KMS-11 (cell line): ENCODE measurements around the gene ZNF221.
A peak's percentile ranks its signal among the peaks of the same experiment; 100 is the strongest.

ENCODE experiments used
- H2AFZ ChIP-seq: fragments of 200-600 bp; sonication (generic); 2 replicates; pipeline ENCODE4 v1.6.1; 2016; ENCODE audit warnings: antibody characterized with exemption, mixed run types, low read depth
- H3K27ac ChIP-seq: fragments of 200-600 bp; sonication (generic); 2 replicates; pipeline ENCODE4 v1.6.1; 2016; ENCODE audit warnings: mild to moderate bottlenecking, mixed run types
- H3K27me3 ChIP-seq: fragments of 200-600 bp; sonication (generic); 2 replicates; pipeline ENCODE4 v1.6.1; 2017; ENCODE audit warnings: mild to moderate bottlenecking, low read depth, mixed run types, moderate library complexity; ENCODE audit not compliant: insufficient read depth
- H3K36me3 ChIP-seq: fragments of 200-600 bp; sonication (generic); 2 replicates; pipeline ENCODE4 v1.6.1; 2017; ENCODE audit warnings: mild to moderate bottlenecking, mixed run types; ENCODE audit not compliant: insufficient read depth
- H3K4me1 ChIP-seq: fragments of 200-600 bp; sonication (generic); 2 replicates; pipeline ENCODE4 v1.6.1; 2016; ENCODE audit warnings: mild to moderate bottlenecking, low read depth, mixed run types; ENCODE audit not compliant: poor library complexity, severe bottlenecking
- H3K4me2 ChIP-seq: fragments of 200-600 bp; sonication (generic); 2 replicates; pipeline ENCODE4 v1.7.0; 2016; ENCODE audit warnings: mild to moderate bottlenecking, mixed run types
- H3K4me3 ChIP-seq: fragments of 200-600 bp; sonication (generic); IDR thresholded peaks from 2 replicates; pipeline ENCODE4 v1.6.1; 2017; ENCODE audit warnings: low read depth, low read length, mixed read lengths; ENCODE audit not compliant: insufficient read depth
- H3K79me2 ChIP-seq: fragments of 200-600 bp; sonication (generic); 2 replicates; pipeline ENCODE4 v1.6.1; 2016; ENCODE audit warnings: low read depth, mixed run types; ENCODE audit not compliant: insufficient read depth
- H3K9ac ChIP-seq: fragments of 200-600 bp; sonication (generic); 2 replicates; pipeline ENCODE4 v1.6.1; 2016; ENCODE audit warnings: mild to moderate bottlenecking, mixed run types
- H4K20me1 ChIP-seq: fragments of 200-600 bp; sonication (generic); 2 replicates; pipeline ENCODE4 v1.6.1; 2016; ENCODE audit warnings: mild to moderate bottlenecking, mixed run types; ENCODE audit not compliant: insufficient read depth
- CTCF ChIP-seq: fragments of 200-600 bp; sonication (generic); conservative IDR thresholded peaks from 2 replicates; pipeline ENCODE4 v1.6.1; 2017; ENCODE audit warnings: low read depth, mild to moderate bottlenecking, antibody characterized with exemption, low read length, moderate library complexity, mixed read lengths

Gene ZNF221

GRCh38 chr19:43934985-43935708 lies 15.9 kb upstream of the ZNF221 start, which contains the start of gene ZNF45:
TSS of gene ZNF45 (minus strand) at chr19:43935282. CDS start at chr19:43922185, 13,097 bp downstream.
- no peaks in the 10 kb centered on the region for H3K79me2 ChIP-seq
- no peaks in the 10 kb centered on the region for H4K20me1 ChIP-seq
- H3K27me3 ChIP-seq = no peaks in the 10 kb centered on the region
- H3K27ac ChIP-seq = peak within 1 kb of the TSS; percentile 2; the same call in 1 of the 2 replicates
- H3K4me3 ChIP-seq = no peak within 1 kb of the TSS
- peak within 1 kb of the TSS; percentile 41; the same call in 1 of the 2 replicates for H3K9ac ChIP-seq
- peaks cover 11% of the 10 kb centered on the region; the same call in 1 of the 2 replicates for H3K36me3 ChIP-seq
- H2AFZ ChIP-seq = peak within 1 kb of the TSS; percentile 98
- TF ChIP-seq CTCF = no peak
- H3K4me1 ChIP-seq = peaks cover 5% of the 10 kb centered on the region
- H3K4me2 ChIP-seq = peak within 1 kb of the TSS; percentile 72

GRCh38 chr19:43936188-43936587 lies 14.8 kb upstream of the ZNF221 start:
- peak overlapping the region; percentile 98; the same call in 1 of the 2 replicates for H2AFZ ChIP-seq
- H4K20me1 ChIP-seq = no peaks in the 10 kb centered on the region

GRCh38 chr19:43939557-43940260 lies 11.3 kb upstream of the ZNF221 start:
- Histone ChIP-seq H2AFZ (no peak overlapping the region), H3K9ac (no peak overlapping the region), H3K27ac (no peak overlapping the region), H3K27me3 (no peaks in the 10 kb centered on the region), H3K79me2 (no peaks in the 10 kb centered on the region), H3K4me3 (no peak overlapping the region), H3K4me2 (no peak overlapping the region), H4K20me1 (no peaks in the 10 kb centered on the region), H3K36me3 (no peaks in the 10 kb centered on the region), H3K4me1 (no peaks in the 10 kb centered on the region)
- TF ChIP-seq CTCF = no peak

More at GRCh38 chr19:43936188-43936587, 14.8 kb upstream of the ZNF221 start:
- no peaks in the 10 kb centered on the region for H3K27me3 ChIP-seq
- peaks cover 6% of the 10 kb centered on the region; the same call in 1 of the 2 replicates for H3K36me3 ChIP-seq
- H3K4me1 ChIP-seq = peaks cover 5% of the 10 kb centered on the region
- no peak for TF ChIP-seq CTCF
- no peaks in the 10 kb centered on the region for H3K79me2 ChIP-seq
- H3K4me3 ChIP-seq = no peak overlapping the region
- H3K27ac ChIP-seq = no peak overlapping the region
- H3K9ac ChIP-seq = no peak overlapping the region
- H3K4me2 ChIP-seq = no peak overlapping the region

GRCh38 chr19:43940719-43941118 lies 10.3 kb upstream of the ZNF221 start:
- Histone ChIP-seq H3K9ac (no peak overlapping the region), H3K4me3 (no peak overlapping the region)

More at GRCh38 chr19:43940719-43941118, 10.3 kb upstream of the ZNF221 start:
- Histone ChIP-seq H2AFZ (no peak overlapping the region), H4K20me1 (no peaks in the 10 kb centered on the region), H3K4me1 (no peaks in the 10 kb centered on the region), H3K4me2 (no peak overlapping the region), H3K27me3 (no peaks in the 10 kb centered on the region), H3K27ac (no peak overlapping the region), H3K79me2 (no peaks in the 10 kb centered on the region), H3K36me3 (no peaks in the 10 kb centered on the region)
- no peak for TF ChIP-seq CTCF
